Stimulated activated CD8-positive, alpha-beta memory T cell treated with anti-CD3 and anti-CD28 coated beads, Interleukin-2, amount 100 ng/mL, for 1 hour (primary cell): ENCODE measurements around the gene PRODH2.

Experiments used
- DNase-seq, 2 donors: peaks; one replicate each; pipeline ENCODE4 v3.0.0-alpha.2; 2020; ENCODE audit warnings: low read depth in 2 of 2

The PRODH2 gene

GRCh38 chr19:35812220-35813042 lies at the start of gene PRODH2:
Gene PRODH2, minus strand, starts transcription at chr19:35812845. Its CDS starts 40 bp downstream, at chr19:35812805.
- DNase-seq = no peak

DNA sequence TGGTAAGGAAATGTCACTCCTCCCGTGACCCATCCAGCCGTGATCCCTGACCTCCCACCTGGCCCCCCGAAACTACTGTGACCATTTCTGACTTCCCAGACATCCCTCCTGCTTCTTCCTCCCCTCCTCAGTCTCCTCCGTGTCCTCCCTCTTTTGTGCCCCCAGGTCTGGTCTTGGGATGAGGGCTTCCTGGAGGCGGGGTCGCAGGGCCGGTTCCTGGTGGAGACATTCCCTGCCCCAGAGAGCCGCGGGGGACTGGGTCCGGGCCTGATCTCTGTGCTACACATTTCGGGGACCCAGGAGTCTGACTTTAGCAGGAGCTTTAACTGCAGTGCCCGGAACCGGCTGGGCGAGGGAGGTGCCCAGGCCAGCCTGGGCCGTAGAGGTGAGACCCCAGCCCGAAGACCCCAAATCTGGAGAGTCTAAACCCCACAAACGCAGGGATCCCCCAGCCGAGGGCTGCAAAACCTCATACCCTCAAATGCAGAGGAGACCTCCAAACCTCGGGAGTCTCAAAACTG lies 49.1 kb upstream of the PRODH2 start:
- no peak for DNase-seq

- DNase-seq = no peak
Measured at GRCh38 chr19:35860818-35861639, 48.4 kb upstream of the PRODH2 start.

DNA sequence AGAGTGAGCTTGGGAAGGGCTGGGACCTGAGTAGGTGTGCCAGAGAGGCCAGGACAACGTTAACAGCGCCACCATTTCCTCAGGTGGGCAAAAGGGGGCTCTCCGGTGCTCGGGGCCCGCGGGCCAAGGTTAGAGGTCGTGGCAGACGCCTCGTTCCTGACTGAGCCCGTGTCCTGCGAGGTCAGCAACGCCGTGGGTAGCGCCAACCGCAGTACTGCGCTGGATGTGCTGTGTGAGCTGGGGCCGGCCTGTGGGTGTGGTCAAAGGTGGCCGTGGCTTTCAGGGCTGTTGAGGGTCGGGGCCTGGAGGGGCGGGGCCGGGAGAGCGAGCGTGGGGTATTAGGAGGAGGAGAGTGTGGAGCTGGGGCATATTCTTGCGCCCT lies 47.8 kb upstream of the PRODH2 start:
- no peak for DNase-seq

DNA sequence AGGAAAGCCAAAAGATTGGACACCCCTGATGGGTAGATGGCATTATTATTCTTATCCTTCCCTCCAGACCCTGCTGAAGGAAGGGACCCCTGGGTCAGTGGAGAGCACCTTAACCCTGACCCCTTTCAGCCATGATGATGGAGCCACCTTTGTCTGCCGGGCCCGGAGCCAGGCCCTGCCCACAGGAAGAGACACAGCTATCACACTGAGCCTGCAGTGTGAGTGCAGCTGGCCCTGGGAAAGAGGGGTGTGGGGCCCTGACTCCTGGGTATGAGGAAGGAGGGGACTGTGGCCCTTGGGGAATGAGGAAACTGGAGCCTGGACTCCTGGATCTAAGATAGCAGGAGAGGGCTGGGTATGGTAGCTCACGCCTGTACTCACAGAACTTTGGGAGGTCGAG lies 46.8 kb upstream of the PRODH2 start:
- DNase-seq = no peak

DNA sequence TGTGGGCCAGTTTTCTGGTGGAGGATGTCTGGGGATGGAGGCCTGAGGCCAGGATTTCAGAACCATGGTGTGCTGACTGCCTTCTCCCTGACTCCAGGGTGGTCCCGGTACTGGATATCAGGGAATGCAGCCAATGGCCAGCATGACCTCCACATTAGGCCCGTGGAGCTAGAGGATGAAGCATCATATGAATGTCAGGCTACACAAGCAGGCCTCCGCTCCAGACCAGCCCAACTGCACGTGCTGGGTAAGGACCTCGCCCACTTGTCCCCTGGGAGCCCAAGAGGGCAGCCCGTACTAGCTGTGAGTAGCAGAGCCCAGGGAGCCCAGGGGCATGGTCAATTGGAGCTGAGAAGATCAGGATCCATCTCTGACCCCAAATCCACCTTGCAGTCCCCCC lies 45.7 kb upstream of the PRODH2 start:
- no peak for DNase-seq

- no peak for DNase-seq
Measured at GRCh38 chr19:35856546-35857149, 44.0 kb upstream of the PRODH2 start, which contains the start of gene KIRREL2. Gene KIRREL2, plus strand, starts transcription at chr19:35856911. Its CDS starts 209 bp downstream, at chr19:35857120.

GRCh38 chr19:35853038-35853756 lies 40.6 kb upstream of the PRODH2 start:
- no peak for DNase-seq

GRCh38 chr19:35852029-35852780 lies 39.6 kb upstream of the PRODH2 start, which contains the start of gene NPHS1:
Gene NPHS1, minus strand, starts transcription at chr19:35852504. Its CDS starts 667 bp downstream, at chr19:35851837.
- no peak for DNase-seq

DNA sequence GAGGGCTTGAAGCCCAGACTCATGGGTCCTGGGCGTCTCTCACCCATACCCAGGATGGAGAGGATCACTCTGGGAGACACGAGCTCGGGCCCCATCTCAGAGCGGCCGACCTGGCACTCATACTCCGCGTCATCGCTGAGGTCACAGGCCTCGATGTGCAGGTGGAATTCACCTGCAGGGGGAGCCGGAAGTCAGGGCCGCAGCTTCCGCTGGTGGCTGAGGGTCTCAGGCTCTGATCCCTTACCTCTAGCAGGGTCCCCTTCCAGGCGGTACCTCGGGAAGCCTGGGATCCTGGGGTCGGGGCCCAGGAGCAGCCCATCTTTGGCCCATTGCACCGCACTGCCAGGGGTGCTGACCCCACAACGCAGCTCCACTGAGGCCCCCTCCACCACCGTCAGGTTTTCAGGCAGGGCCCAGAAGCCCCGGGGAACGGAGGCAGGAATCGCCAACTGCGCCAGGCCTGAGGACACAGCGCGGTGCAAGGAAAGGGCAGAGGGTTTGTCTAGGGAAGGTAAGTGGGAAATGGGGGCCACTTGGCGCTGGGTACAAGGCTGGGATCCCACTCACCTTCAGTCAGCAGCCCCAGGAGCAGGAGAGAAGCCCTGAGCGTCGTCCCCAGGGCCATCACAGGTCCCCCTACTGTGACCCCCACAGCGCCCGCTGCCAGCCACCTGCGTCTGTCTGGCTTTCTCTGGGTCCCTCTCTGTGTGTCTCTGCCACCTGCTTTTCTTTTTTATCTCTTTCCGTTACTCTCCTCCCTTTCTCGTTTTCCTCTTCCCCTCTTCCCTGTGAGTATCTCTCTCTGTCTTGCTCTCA lies 38.8 kb upstream of the PRODH2 start:
- DNase-seq = no peak

DNA sequence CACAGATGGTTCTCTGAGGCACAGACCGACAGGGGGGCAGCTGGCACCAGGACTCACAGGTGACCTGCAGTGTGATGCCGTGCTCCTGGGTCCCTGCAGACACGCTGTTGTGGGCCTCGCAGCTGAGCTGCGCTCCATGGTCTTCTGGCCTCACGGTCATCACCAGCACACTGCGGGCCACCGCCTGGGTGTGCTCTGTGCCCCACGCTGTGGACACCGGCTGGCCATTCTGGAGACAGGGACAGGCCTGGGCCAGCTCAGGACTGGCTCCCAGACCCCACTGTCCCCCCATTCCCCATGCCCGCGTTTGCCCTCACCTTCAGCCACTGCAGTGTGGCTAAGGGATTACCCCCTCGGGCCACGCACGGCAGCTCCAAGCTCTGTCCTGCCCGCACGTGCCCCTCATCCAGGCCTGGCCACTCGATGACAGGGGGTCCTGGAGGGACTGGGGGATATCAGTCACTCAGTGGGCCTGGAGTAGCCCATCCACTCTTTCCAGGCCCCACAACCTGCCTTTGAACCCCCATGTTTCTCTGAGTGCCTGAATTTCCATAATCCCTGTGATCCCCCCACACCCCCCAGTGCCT lies 36.4 kb upstream of the PRODH2 start:
- no peak for DNase-seq

- DNase-seq = no peak
Measured at GRCh38 chr19:35848486-35848885, 35.8 kb upstream of the PRODH2 start.

DNA sequence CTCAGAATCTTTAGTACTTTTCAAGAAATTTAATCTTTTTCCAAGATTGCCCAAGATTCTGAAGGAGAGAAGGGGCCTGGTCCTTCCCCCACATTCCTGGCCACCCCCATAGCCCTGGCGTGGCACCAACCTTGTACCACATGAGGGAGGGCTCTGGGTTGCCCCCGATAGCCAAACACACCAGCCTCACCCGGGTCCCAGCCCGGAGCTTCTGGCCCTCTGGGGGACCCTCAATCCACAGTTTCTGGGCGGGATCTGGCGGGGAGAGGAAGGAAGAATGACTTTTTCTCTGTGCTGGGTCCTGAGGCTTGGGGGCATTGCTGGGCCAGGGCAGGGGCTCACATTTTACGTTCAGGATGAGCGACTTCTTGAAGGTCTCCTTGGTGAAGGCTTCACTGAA lies 35.3 kb upstream of the PRODH2 start:
- DNase-seq = no peak

DNA sequence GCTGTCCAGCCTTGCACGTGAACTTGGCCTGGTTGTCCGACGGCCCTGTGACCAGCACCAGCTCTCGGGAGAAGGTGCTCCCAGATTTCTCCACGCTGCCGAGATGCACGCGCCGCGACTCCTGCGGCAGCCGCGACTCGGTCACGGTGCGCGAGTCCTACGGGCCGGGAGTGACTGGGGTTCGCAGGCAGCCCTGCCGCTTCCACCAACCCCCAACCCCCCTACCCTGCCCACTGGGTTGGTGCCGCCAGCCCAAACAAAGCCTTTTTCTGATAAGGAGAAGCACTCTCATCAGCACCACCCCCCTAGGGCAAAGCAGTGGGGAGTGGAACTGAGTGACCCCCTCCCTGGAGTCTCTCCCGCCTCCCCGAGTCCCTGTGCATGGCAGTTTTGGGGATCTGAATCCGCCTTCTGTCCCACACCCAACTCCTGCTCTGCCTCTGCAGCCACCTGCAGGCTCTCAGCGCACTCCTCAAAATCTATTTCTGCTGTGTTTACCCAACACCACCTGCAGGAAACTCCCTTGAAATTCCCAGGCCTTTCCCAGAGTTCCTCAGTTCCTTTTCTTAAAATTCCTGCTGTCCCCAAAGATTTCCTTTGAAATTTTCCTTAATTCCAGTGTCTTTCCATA lies 33.5 kb upstream of the PRODH2 start:
- no peak for DNase-seq

GRCh38 chr19:35845215-35846037 lies 32.8 kb upstream of the PRODH2 start:
- DNase-seq = no peak

DNA sequence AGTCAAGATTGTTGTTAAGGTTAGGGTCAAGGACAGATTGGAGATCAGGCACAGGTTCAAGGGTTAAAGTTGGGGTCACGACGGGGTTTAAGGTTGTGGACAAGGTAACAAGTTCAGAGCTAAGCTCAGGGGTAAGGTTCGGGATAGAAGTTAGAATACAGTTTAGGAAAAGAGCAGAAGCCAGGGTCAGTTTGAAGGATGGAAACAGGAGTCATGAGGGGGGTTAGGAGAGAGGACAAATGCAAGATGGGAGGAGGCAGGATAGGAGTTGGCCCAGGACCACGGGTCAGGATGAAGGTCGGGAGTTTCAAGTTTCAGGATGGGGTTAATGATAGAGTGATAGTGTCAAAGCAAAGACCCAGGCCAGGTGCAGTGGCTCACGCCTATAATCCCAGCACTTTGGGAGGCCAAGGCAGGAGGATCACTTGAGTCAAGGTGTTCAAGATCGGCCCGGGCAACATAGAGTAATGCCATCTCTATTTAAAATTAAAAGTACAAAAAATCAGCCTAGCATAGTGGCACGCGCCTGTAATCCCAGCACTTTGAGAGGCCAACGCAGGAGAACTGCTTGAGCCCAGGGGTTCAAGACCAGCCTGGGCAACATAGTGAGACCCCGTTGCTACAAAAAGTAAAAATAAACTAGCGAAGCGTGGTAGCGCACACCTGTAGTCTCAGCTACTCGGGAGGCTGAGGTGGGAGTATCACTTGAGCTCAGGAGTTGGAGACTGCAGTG lies 32.0 kb upstream of the PRODH2 start:
- no peak for DNase-seq
